GM18858 (cell line): ENCODE measurements around the gene SRPX.

Source experiments
- ATAC-seq: cut with Tn5 transposase; IDR thresholded peaks from one replicate; pipeline ENCODE4 v1.9.1; 2021; ENCODE audit not compliant: unreplicated experiment

Gene SRPX

DNA sequence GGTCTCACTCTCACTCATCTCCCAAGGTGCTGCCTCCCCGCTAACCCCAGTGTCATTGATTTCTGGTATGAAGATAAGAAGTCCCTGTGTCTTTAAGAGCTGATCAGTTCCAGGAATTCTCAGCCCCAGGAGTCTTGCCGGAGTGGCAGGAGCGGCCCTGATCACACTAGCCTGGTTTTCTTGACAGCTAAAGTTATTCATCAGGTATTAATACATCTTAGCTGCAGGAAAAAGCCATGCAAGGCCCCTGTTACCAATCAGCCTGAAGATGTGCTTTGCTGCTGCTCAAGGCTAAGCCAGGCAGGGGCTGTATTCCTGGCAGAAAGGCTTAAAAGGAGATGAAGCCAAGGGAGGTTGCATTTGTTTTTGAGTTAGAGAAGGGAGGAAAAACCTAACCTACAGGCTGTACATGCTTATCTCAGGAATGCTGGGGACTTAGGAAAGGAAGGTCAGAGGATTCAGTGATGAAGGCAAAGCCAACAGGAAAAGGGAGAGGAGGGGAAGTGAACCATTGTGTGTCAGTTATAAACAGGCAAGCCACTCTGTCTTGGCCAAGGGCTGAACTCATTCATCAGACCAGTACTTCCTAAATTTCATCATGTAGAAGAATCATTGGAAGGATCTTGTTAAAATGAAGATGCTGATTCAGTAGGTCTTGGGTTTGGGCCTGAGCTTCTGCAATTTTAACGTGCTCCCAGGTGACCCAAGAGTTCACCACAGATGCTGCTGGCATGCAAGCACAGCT is 8.6 kb downstream of the SRPX start:
- ATAC-seq: no peak

DNA sequence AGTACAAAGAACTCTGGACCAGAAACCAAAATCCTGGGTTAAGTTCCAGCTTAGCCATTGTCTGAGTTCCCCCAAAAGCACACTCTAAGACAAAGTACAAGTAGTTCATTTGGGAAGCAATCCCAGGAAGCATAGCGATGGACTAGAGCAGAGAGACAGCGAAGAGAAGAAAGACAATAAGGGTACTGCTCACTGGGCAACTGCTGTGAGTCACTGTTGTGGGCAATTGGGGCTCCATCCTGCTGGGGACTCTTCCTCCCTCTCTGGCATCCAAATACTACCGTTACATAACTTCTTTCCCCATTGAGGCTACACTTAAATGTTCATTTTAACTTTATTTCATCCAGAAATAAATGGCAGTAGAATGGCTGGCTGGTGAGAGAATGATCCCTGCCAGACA is 14.1 kb downstream of the SRPX start:
- ATAC-seq: no peak

DNA sequence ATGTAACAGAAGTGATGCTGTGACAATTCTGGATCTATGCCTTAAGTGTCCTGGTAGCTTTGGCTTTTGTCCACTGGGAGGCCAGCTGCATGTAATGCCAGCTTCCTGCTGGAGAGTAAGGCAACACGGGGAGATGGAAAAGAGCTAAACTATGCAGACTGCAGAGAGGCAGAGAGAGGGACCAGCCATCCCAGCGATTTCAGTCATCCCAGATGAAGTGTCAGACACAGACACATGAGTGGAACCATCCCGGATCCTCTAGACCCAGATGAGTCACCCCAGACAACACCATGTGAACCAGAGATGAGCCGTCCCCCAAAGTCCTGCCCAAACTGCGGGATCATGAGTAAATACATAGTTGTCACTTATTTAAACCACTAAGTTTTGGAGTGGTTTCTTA is 14.6 kb downstream of the SRPX start:
- ATAC-seq: no peak

DNA sequence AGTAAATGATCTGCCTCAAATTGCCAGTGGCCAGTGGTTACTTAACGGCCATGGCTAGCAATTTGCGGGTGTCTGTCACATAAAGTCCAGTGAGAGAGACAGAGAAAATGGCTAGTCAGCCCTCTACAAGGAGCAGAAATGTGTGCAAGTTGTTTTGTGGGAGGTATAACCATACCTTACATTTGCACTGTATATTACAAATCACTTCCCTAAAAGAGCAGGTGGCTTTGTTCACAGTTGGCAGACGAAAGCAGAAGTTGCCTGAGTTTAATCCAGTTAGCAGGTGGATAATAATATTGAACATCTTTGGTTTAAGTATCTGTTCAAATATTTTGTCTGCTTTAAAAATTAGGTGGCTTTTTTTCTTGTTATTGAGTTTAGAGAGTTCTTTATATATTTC is 15.6 kb downstream of the SRPX start:
- ATAC-seq: no peak

DNA sequence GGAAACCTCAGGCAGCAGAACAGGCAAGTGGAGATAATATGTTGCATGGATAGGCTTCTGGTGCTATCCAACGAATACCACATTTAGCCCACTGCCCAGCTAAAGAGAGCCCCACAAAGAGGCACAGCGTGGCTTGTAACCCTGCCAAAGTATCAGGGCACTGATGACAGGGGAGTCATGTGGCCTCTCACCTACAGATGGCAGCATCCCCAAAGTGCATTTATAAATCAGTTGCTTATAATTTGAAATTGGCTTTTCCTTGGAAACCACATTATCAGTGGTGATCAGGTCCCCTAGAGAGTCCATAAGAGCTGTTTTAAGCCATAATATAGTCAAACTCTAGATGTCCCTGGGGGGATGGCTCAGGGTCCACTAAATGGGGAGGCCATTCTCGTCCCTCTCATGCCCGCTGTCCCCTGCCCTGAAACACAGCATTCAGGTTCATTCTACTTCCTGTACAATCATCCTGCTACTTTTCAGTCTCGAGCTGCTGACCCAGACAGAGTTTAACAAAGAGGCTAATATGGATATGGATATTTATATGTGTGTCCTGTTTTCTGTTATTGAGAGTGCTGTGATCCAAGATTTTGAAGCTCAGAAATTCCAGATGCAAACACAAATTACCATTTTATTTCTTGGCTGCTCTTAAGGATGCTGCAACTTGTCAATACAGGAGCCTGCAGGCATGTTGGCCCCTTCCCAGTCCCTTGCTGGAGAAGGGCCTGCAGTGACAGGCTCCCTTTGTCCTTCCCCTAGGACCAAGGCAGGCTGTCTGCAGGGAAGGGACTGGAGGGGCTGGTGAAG is 28.5 kb downstream of the SRPX start:
- no peak for ATAC-seq

DNA sequence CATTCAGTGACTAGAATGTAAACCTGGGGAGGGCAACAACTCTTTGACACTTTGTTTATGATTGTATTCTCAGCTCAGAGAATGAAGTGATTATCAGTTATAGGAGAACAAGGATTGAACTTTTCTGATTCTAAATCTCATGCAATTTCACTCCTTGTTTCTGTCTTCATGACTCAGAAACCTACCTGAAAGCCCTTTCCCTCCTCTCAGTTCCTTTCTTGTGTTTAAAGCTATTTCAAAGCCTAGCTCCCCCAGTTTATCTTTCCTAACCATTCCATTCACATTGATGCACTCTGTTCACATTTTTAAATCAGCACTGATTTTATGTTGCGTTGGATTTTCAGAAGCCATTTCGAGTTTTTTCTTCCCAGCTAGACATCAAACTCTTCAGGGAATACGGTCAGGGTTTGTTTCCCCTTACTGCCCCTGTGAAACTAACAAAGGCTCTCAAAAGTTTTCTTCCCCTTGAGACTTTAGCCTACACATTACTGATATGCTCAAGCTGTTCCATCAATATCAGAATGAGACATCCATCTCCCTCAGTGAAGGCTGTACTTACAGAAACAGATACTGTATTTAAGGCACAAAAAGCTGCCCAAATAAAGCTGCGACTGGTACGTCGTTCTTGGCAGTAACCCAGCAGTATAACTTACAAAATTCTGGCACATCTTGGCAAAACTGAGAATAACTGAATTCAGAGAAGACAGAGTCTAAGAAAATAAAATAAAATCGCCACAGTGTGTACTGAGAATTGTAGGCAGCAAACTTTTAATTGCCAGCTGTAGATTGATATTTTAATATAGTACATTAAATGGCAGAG is 31.0 kb downstream of the SRPX start:
- no peak for ATAC-seq

DNA sequence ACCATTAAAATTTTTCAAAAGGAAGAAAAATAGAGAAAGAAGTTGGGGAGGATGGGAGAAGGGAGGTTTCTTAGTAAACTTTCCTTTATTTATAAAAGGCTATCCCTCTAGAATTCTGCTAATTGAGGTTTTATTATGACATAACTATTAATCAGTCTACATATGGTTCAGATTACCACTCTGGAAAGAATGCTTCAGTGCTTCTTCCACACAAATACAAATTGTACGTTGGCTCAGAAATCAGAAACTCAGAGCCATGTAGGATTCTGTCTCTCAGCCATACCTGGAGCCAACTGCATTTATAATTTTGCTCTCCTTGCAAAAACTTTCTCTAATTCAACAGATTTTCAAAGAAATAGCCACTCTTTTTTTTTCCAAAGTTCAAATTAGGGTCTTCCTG is 37.1 kb downstream of the SRPX start:
- no peak for ATAC-seq

DNA sequence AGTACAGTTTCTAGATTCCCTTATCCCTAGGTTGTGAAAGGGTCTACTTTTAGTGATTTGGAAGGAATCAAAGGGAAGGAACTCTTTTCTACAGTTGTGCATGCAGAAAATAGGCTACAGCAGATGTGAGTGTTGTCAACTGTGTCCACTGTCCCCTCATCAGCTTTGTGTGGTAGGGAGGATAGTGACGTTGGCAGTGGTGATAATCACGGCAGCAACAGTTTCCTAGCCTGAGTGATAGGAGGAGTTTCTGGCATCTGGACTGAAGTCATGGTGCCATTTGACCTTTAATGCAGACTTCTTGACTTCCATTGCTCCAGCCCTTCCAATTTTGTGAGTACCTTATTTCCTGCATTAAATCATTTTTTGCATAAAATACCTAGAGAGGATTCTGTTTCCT is 39.3 kb downstream of the SRPX start:
- no peak for ATAC-seq

DNA sequence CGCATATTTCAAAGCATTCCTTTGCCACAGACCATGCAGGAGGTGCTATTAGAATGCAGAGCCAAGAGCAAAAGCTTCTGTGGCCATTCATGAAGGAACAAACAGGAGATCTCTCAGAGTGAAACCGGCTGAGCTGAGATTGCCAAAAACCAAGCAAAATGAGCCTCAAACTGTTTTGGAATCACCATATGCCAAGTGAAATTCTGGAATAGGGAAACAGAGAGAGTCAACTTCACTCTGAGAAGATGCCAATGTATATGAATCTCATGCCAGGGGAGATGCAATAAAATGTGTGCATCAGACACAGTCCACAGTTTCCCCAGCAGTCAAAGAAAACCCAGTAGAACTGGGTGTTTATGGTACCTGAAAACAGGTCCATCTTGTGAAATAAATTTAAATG is 42.3 kb downstream of the SRPX start:
- no peak for ATAC-seq

DNA sequence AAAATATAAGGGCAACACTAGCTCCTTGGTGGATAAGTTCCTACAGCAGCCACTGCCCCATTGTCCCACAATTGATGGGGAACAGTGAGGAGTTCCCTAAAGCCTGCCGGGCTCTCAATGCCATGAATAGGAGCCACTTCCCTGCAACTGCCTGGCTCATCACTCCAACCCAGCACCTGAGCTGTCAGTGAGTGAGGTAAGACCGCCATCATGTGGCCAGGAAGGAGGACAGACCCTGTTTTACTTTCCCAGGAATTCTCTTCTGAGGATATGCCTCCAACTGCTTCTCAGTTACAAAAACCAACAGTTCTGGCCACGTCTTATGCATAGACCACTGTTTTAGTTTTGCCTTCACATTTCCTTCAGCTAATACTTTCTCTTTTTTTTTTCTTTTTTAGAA is 45.5 kb downstream of the SRPX start:
- no peak for ATAC-seq

DNA sequence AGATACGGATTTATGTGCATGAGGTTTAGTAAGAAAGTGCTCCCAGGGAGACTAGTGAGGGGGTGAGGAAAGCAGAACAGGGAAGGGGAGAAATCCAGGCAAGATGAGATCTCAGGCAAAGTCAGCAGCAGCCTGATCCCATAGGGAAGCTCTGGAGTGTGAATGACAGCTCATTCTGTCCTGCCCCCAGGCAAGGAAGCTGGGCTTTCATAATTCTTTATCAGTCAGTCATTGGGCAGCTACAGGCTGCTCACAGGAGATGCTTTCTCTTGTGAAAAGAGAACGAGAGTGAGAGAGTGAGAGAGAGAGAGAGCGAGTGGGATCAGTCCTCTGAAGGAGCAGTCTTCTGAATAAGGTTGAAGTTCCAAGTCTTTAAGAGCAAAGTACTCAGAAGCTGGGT is 48.1 kb downstream of the SRPX start:
- ATAC-seq: no peak

DNA sequence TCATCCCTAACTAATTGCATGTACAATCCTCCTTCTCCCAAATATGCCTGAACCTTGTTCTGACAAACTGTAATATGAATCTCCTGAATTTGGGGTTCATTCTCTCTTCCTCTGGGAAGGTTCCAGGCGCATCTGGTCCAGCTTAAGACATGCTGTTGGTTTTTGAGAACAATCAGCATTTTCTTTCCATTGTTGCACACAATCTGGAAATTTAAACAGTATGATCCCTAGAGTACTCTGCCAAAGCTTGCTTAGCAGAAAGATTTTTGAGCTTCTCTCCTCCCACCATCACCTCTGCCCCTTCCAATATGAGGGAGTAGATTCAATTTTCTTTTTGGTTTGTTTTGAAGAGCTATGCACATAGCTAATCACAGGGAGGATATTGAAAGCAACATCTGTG is 50.1 kb downstream of the SRPX start:
- no peak for ATAC-seq

DNA sequence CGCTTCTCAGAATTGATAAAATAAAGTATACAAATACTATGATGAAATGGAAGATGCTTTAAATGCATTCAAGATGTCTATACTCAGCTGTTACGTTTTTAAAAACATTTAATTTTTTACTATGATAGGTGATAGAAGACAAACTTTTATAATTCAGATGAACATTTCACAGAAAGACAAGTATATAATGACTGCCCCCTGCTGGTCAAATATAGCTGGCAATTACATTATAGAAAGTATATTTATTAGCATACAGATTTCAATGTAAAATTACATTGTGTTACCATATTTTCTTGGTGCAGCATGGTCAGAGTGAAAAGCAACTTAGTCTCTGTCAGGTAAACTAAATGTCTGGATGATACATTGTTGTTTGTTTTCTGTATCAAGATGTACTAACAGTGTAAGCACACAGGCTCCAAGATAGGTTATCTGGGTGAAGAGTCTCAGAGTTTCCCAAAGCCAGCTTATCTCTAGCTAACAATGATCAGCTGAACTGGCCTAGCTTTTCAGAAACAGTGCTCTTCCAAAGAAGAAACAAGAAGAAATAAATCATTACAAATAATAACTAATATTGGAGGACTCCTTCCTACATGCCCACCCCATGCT is 54.1 kb downstream of the SRPX start:
- no peak for ATAC-seq

DNA sequence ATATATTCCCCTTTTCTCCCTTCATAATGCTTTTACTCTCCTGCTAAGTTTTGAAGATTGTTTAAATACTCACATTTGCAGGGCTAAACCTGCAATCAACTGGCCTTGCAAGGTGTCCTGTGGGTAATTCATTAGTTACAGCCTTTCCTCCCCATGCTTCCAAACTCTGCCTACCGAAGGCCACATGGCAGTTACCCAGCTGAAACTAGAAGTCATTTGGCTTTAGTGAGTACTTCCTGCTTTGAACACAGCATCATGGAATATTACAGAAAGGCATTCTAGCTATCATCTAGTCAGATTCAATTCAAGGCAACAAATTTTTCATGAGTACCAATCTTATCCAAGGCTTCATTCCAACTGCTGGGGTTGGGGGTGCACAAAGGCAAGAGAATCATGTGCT is 55.6 kb downstream of the SRPX start:
- ATAC-seq: no peak

DNA sequence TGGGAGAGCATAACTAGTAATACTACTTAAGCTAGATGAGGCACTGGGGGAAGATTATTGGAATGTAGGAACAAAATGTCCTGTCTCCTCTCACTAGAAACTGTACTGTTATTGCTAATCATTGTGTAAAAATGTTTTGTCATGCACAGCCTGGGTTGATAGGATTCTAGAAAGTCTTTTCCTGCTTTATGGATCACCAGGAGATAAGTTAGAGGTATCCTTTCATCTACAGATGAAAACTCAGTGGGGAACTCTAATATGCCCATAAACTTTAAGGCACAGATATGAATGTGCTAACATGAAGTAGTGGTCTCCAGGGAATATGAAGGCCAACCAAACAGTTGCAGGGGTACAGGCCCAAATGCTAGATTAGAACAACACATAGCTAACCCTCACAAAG is 57.5 kb downstream of the SRPX start:
- ATAC-seq: no peak

DNA sequence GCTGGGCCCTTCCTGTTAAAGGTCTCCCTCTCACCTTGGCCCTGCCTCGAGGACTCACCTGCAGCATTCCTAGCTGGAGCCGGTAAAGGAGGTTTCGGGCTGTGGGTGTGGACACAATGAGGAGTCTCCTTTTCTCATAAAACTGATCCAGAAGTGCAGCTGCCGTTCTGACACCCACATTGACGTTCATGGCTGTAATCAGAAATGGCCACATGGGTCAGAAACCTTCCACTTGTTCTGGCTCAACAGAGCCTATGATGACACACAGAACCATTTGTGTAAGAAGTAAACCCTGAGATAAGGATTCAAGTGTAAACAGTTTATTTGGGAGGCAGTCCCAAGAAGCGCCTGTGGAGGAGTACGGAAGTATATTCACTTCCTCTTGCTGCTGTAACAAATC is 63.8 kb downstream of the SRPX start:
- ATAC-seq: no peak

DNA sequence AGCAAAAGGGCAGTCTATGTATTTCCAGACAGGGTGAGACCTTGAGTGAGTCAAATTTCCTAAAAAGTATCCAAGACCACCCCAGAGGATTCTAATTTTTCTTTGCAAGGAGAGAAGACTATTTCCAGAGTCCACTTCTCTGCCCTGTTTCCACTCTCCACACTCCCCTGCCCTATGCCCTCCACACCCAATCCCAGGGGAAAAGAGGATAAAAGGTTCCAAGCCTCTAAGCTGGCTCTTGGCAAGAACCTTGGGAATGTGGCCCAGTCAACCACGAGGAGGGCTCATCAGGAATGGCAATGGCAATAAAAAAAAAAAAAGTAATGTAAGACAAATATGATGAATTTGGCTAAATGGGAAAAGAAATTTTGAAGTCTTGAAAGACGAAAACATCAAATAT is 65.9 kb downstream of the SRPX start:
- ATAC-seq: no peak

DNA sequence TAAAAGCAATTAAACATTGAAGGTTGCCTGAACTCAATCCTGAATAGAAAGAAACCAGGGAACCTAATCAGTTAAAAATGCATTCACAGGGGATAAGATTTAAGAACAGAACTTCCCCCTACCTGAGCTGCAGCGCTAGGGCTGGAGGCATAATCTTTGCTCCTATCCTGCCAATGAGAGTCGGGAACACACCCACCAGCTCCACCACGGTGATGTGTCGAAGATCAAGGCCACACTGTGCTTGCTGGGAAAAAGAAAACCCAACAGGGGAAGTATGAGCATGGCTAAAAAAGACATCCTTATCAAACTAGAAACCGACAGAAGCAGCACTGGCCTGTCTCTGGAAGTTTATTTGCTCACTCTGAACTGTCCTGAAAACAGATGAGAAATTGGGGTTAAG is 66.3 kb downstream of the SRPX start:
- no peak for ATAC-seq

DNA sequence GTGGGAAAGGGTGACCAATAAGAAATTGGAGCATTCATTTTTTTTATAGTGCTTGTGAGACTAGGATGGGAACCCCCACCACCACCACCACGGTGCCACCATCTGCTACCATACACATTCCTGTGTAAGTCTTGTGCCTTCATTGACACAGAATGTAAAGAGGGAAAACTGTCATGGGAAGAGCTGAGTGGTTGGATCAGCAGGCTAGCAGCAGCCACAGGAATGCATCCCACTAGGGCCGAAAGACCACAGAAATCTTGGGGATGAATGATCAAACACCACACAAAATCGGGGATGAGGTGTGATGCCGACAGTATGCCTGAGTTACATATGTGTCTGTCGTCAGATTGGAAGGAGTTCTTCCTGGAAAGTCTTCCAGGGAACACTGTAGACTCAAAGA is 69.2 kb downstream of the SRPX start:
- ATAC-seq: no peak

DNA sequence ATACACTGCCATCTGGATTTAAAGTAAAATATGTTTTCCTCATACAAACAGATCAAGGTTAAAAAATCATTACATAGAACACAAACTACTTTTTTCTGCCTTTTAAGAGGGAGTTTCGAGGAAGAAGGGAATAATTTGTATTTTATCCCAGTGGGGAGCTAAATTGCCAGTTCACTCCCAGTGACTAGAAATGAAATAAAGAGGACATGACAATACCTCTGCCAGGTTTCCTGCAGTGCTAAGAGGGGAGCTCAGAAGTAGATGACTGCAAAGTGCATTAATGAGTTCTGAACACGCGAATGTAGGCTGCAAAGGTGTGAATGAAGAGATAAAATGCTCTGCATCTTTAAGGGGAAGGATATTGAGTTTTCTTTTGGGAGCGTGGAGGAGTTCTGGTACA is 69.7 kb downstream of the SRPX start:
- ATAC-seq: no peak

DNA sequence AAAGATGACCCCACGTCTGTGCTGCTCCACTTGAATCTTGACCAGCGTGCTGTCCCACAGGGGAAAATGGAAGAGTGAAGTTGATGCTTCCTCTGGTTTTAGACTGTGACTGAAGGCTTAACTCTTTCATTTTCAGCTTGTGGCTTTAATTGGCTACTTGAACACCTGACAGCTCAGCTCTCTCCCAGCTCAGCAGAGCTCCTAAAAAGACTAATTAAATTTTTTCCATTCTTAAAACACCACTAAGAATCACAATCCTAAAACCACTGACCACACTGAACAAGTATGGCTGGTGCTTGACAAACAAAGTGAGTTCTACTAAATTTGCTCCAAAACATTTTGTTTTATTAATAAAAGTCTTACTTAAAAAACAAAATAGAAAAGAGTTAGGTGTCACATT is 71.7 kb downstream of the SRPX start:
- ATAC-seq: no peak
